ENCODE data around the gene TPCN2.

DNA sequence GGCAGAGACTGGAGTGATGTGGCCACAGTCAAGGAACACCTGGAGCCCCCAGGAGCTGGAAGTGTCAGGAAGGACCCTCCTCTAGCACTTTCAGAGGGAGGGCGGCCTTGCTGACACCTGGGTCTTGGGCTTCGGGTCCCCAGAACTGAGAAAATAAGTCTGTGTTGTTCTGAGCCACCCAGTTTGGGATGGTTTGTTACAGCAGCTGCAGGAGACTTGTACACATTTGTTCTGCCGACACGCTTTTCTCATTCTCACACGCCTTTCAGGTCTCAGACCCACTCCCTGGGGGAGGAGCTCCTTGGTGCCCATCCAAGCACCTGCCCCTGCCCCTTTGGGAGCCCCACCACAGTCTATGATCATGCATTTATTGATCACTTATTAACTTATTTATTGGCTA, 59.8 kb downstream of the TPCN2 start:
- TF ChIP-seq POLR2AphosphoS5 (IDR thresholded peaks at IDR 0.05; ENCODE audit: borderline replicate concordance, low read depth, low read length) (no peak), EZH2 (IDR thresholded peaks at IDR 0.05) (no peak), FOXP2 (optimal IDR thresholded peaks at IDR 0.05; ENCODE audit: control extremely low read depth, extremely low read length, insufficient read depth) (no peak)
